Measurements from ENCODE around the gene MGAT5B. TPM values are rescaled to one million over a fixed set of nuclear protein-coding genes. Genes with fewer than 3 reads are reported as not detected.

The MGAT5B gene
- total and polyA plus RNA-seq, 2 experiments from 2014 or later, result 1.6 to 10.0 TPM

GRCh38 chr17:76997981-76998531 is 129.9 kb downstream of the MGAT5B start:
- Mint-ChIP-seq H3K27ac (no peak overlapping the region), H3K9me3 (no peaks in the 10 kb centered on the region), H3K4me3 (no peak overlapping the region), H3K4me1 (peaks cover 39% of the 10 kb centered on the region), H3K27me3 (ENCODE audit: insufficient read depth, low read depth, poor library complexity) (peaks cover 14% of the 10 kb centered on the region), H3K36me3 (ENCODE audit: low read depth) (no peaks in the 10 kb centered on the region)
- Histone ChIP-seq H3K27ac (ENCODE audit: low read depth) (no peak overlapping the region), H3K4me2 (no peak overlapping the region), H3K4me1 (ENCODE audit: insufficient read depth) (peaks cover 38% of the 10 kb centered on the region), H3K4me3 (no peak overlapping the region), H3K79me2 (replicated peaks; ENCODE audit: insufficient read depth) (no peaks in the 10 kb centered on the region), H3K36me3 (ENCODE audit: insufficient read depth) (no peaks in the 10 kb centered on the region), H3F3A (replicated peaks; ENCODE audit: low read depth) (no peaks in the 10 kb centered on the region), H3K9me2 (ENCODE audit: insufficient read depth) (no peaks in the 10 kb centered on the region), H2AFZ (peak overlapping the region; percentile 83), H4K20me1 (replicated peaks; ENCODE audit: insufficient read depth) (no peaks in the 10 kb centered on the region), H3K27me3 (ENCODE audit: insufficient read depth) (no peaks in the 10 kb centered on the region)
- ATAC-seq (no peak), DNase-seq (ENCODE audit: low spot score) (no peak)
- no peak for TF ChIP-seq ZNF462 (CRISPR knock-in tag; IDR thresholded peaks at IDR 0.05)
- no peak for TF ChIP-seq CTCF (conservative IDR thresholded peaks at IDR 0.05; ENCODE audit: low read depth in 2 of 2)
- TF ChIP-seq ETS1 (IDR thresholded peaks at IDR 0.05), result no peak
- no peak for TF ChIP-seq EZH2phosphoT487 (IDR thresholded peaks at IDR 0.05; ENCODE audit: unreplicated experiment)
- no peak for TF ChIP-seq ZNF331 (CRISPR knock-in tag; IDR thresholded peaks at IDR 0.05; ENCODE audit: low read depth)
- no peak for TF ChIP-seq EZH2 (IDR thresholded peaks at IDR 0.05; ENCODE audit: low read depth, unreplicated experiment)
- no peak for TF ChIP-seq POLR2AphosphoS5 (IDR thresholded peaks at IDR 0.05; ENCODE audit: low read depth)
- no peak for TF ChIP-seq NANOG (IDR thresholded peaks at IDR 0.05; ENCODE audit: borderline replicate concordance)
- no peak for TF ChIP-seq JUNB (IDR thresholded peaks at IDR 0.05; ENCODE audit: unreplicated experiment)
- no peak for TF ChIP-seq STAT1 (IDR thresholded peaks at IDR 0.05; ENCODE audit: unreplicated experiment)
- TF ChIP-seq CREB1 (CRISPR knock-in tag; IDR thresholded peaks at IDR 0.05; ENCODE audit: low read depth), result no peak
- no peak for TF ChIP-seq REST (IDR thresholded peaks at IDR 0.05; ENCODE audit: unreplicated experiment)
- no peak for TF ChIP-seq ZNF114 (CRISPR knock-in tag; IDR thresholded peaks at IDR 0.05)
